GM18511 (cell line): ENCODE data around the gene CCDC78.

Source experiments
- ATAC-seq: cut with Tn5 transposase; IDR thresholded peaks from one replicate; pipeline ENCODE4 v1.9.1; 2021; ENCODE audit warnings: mild to moderate bottlenecking, moderate library complexity; ENCODE audit not compliant: unreplicated experiment

Gene CCDC78

GRCh38 chr16:680967-681745, 45.1 kb downstream of the CCDC78 start:
- no peak for ATAC-seq

GRCh38 chr16:680625-680945, 45.7 kb downstream of the CCDC78 start:
- ATAC-seq, result no peak

- peak; percentile 51 for ATAC-seq
Observed at GRCh38 chr16:679814-680624, 46.2 kb downstream of the CCDC78 start, which contains the start of gene STUB1. Gene STUB1, plus strand, starts transcription at chr16:680410. Its CDS starts 116 bp downstream, at chr16:680526.

- no peak for ATAC-seq
Observed at GRCh38 chr16:678858-679813, 47.1 kb downstream of the CCDC78 start.

GRCh38 chr16:678209-678857, 47.9 kb downstream of the CCDC78 start:
- no peak for ATAC-seq

GRCh38 chr16:677316-678190, 48.7 kb downstream of the CCDC78 start:
- no peak for ATAC-seq

GRCh38 chr16:676913-677312, 49.3 kb downstream of the CCDC78 start:
- no peak for ATAC-seq

GRCh38 chr16:676565-676902, 49.7 kb downstream of the CCDC78 start:
- ATAC-seq, result no peak

- ATAC-seq, result no peak
Observed at GRCh38 chr16:675884-676564, 50.2 kb downstream of the CCDC78 start.

GRCh38 chr16:674968-675883, 51.0 kb downstream of the CCDC78 start, which contains the start of gene RHBDL1:
Gene RHBDL1, plus strand, starts transcription at chr16:675671. Its CDS starts 120 bp downstream, at chr16:675791.
- no peak for ATAC-seq

- no peak for ATAC-seq
Observed at GRCh38 chr16:674214-674881, 51.9 kb downstream of the CCDC78 start.

GRCh38 chr16:673399-673991, 52.7 kb downstream of the CCDC78 start:
- no peak for ATAC-seq

- no peak for ATAC-seq
Observed at GRCh38 chr16:672851-673250, 53.4 kb downstream of the CCDC78 start.
